GM23338 (cell line): ENCODE measurements around the gene PFKFB2. TPM values are rescaled to one million over a fixed set of nuclear protein-coding genes. Genes with fewer than 3 reads are reported as not detected.

Source experiments
- ATAC-seq: fragments of 200-7000 bp; cut with Tn5 transposase; 3 replicates; pipeline ENCODE4 v1.9.1; 2020
- DNase-seq: peaks from one replicate; pipeline ENCODE4 v3.0.0-alpha.2; 2015; ENCODE audit warnings: low spot score
- H2AFZ ChIP-seq: fragments of 200-600 bp; sonication (generic); 2 replicates; pipeline ENCODE4 v1.8.0; 2016; ENCODE audit warnings: antibody characterized with exemption, mild to moderate bottlenecking, moderate library complexity
- H3F3A ChIP-seq: fragments of 200-600 bp; sonication (generic); replicated peaks from 2 replicates; pipeline ENCODE4 v1.8.0; 2017; ENCODE audit warnings: antibody characterized with exemption, mixed run types, low read depth
- H3K27ac ChIP-seq: fragments of 200-600 bp; sonication (generic); 2 replicates; pipeline ENCODE4 v1.6.1; 2016; ENCODE audit warnings: low read depth
- H3K27me3 ChIP-seq: fragments of 200-600 bp; sonication (generic); 2 replicates; pipeline ENCODE4 v1.8.0; 2016; ENCODE audit warnings: mild to moderate bottlenecking, mixed run types, moderate library complexity; ENCODE audit not compliant: insufficient read depth
- H3K36me3 ChIP-seq: fragments of 200-600 bp; sonication (generic); 2 replicates; pipeline ENCODE4 v1.8.0; 2016; ENCODE audit warnings: mild to moderate bottlenecking; ENCODE audit not compliant: insufficient read depth
- H3K4me1 ChIP-seq: fragments of 200-600 bp; sonication (generic); 2 replicates; pipeline ENCODE4 v1.8.0; 2016; ENCODE audit warnings: mild to moderate bottlenecking, moderate library complexity; ENCODE audit not compliant: insufficient read depth
- H3K4me2 ChIP-seq: fragments of 200-600 bp; sonication (generic); 2 replicates; pipeline ENCODE4 v1.7.1; 2017; ENCODE audit warnings: mixed run types
- H3K4me3 ChIP-seq: fragments of 200-600 bp; sonication (generic); 2 replicates; pipeline ENCODE4 v1.6.1; 2016; ENCODE audit warnings: mixed run types
- H3K79me2 ChIP-seq: fragments of 200-600 bp; sonication (generic); replicated peaks from 2 replicates; pipeline ENCODE4 v1.8.0; 2017; ENCODE audit warnings: mild to moderate bottlenecking; ENCODE audit not compliant: insufficient read depth
- H3K9me2 ChIP-seq: fragments of 200-600 bp; sonication (generic); 2 replicates; pipeline ENCODE4 v1.8.0; 2017; ENCODE audit not compliant: insufficient read depth
- H4K20me1 ChIP-seq: fragments of 200-600 bp; sonication (generic); replicated peaks from 2 replicates; pipeline ENCODE4 v1.8.0; 2017; ENCODE audit warnings: mild to moderate bottlenecking; ENCODE audit not compliant: insufficient read depth
- H3K27ac Mint-ChIP-seq: 2 replicates; pipeline ENCODE4 v1.8.0; 2020; ENCODE audit warnings: inconsistent platforms, mild to moderate bottlenecking, moderate library complexity, mixed read lengths
- H3K27me3 Mint-ChIP-seq: 3 replicates; pipeline ENCODE4 v1.8.0; 2022; ENCODE audit warnings: low read depth, mild to moderate bottlenecking, moderate library complexity, mixed read lengths, inconsistent platforms; ENCODE audit not compliant: insufficient read depth, poor library complexity
- H3K36me3 Mint-ChIP-seq: 3 replicates; pipeline ENCODE4 v1.8.0; 2021; ENCODE audit warnings: low read depth, mild to moderate bottlenecking, inconsistent platforms, moderate library complexity, mixed read lengths
- H3K4me1 Mint-ChIP-seq: 3 replicates; pipeline ENCODE4 v1.8.0; 2020; ENCODE audit warnings: mild to moderate bottlenecking, inconsistent platforms, mixed read lengths
- H3K4me3 Mint-ChIP-seq: 3 replicates; pipeline ENCODE4 v1.8.0; 2021; ENCODE audit warnings: moderate library complexity, mild to moderate bottlenecking, inconsistent platforms, mixed read lengths
- H3K9me3 Mint-ChIP-seq: 3 replicates; pipeline ENCODE4 v1.8.0; 2020; ENCODE audit warnings: moderate library complexity, mild to moderate bottlenecking, inconsistent platforms, mixed read lengths
- CREB1 ChIP-seq: fragments of 250-450 bp; sonication (Bioruptor Pico); IDR thresholded peaks from 2 replicates; pipeline ENCODE4 v1.5.0; 2020; ENCODE audit warnings: low read depth, mild to moderate bottlenecking, moderate library complexity
- CTCF ChIP-seq, 2 experiments: fragments of 200-600 bp in 1 of 2; sonication (generic) in 1 of 2; conservative IDR thresholded peaks; 2 replicates each; pipeline versions ENCODE4 v1.5.1 to v1.6.1; 2016 to 2017; ENCODE audit warnings: antibody characterized with exemption in 2 of 2, low read depth in 2 of 2, mild to moderate bottlenecking in 2 of 2, moderate library complexity in 1 of 2
- EZH2 ChIP-seq: fragments of 200-600 bp; sonication (generic); IDR thresholded peaks from one replicate; pipeline ENCODE4 v1.8.0; 2017; ENCODE audit warnings: antibody characterized with exemption, mild to moderate bottlenecking, low read depth; ENCODE audit not compliant: unreplicated experiment
- EZH2phosphoT487 ChIP-seq: fragments of 200-600 bp; sonication (generic); IDR thresholded peaks from one replicate; pipeline ENCODE4 v1.8.1; 2018; ENCODE audit warnings: antibody characterized with exemption; ENCODE audit not compliant: unreplicated experiment
- POLR2AphosphoS5 ChIP-seq: IDR thresholded peaks from 2 replicates; pipeline ENCODE4 v1.6.1; 2016; ENCODE audit warnings: antibody characterized with exemption, low read depth
- ZNF331 ChIP-seq: fragments of 250-450 bp; sonication (Bioruptor Pico); IDR thresholded peaks from 2 replicates; pipeline ENCODE4 v1.5.0; 2020; ENCODE audit warnings: low read depth, mild to moderate bottlenecking, moderate library complexity
- ZNF462 ChIP-seq: fragments of 250-450 bp; sonication (Bioruptor Pico); IDR thresholded peaks from 2 replicates; pipeline ENCODE4 v1.5.0; 2020; ENCODE audit warnings: mild to moderate bottlenecking, moderate library complexity
- polyA plus RNA-seq: library from polyadenylated mRNA; unstranded; fragments of >200 nt; fragmentation: Nextera tagmentation; extraction: Ambion mirVana; gene quantifications from 2 replicates; pipeline ENCODE4 v1.2.1, GENCODE V29; 2016
- total RNA-seq: library from RNA; depleted of rRNA; stranded (reverse); fragments of >200 nt; shearing (Covaris generic); gene quantifications from 2 replicates; pipeline ENCODE4 v1.2.3, GENCODE V29; 2014
- TF ChIP-seq, protein P1 (sequence below): IDR thresholded peaks from one replicate; pipeline ENCODE4 v1.6.1; 2018; ENCODE audit warnings: antibody characterized with exemption; ENCODE audit not compliant: unreplicated experiment

Gene PFKFB2
- total and polyA plus RNA-seq, 2 experiments from 2014 or later: 4.9 to 14.8 TPM

DNA sequence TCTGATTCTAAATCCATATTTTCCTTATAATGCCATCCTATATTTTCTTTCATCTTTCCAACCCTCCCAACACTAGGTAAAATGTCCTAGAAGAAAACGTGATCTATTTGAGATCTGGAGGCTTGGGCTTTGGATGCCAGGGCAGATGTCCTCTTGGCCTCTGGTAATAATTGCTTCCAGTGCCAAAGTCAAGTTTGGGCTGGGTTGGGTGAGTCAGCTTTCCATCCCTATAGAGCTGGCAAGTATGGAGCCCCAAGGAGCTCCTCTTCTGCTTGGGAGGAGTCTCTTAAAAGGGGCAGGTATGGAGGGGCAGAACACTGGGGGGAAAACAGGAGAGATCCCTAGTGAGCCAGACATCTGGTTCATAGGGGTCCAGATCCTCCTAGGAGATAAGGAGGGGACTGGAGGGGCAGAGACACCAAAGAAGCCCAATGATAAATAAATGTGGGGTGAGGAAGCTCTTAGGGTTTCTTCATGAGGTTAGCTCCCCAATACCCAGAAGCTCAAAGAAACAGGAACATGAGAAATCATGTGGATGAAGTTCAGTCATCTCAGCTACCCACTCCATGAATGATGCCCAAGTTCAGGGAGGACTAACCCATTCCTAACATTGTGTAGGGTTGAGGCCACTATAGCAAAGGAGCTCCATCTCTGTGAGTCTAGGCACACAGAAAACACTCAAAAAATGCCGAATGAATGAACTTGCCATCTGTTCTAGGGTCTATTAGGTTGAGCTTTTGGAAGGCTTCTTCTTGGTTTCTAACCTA is 24.0 kb upstream of the PFKFB2 start:
- TF ChIP-seq EZH2phosphoT487: no peak
- TF ChIP-seq POLR2AphosphoS5: no peak
- TF ChIP-seq CTCF (conservative IDR thresholded peaks at IDR 0.05; ENCODE audit: low read depth in 2 of 2): no peak
- no peak for TF ChIP-seq ZNF462 (CRISPR knock-in tag)
- TF ChIP-seq ZNF331 (CRISPR knock-in tag): no peak
- no peak for TF ChIP-seq CREB1 (CRISPR knock-in tag)
- no peak for TF ChIP-seq EZH2
- TF ChIP-seq, protein P1, sequence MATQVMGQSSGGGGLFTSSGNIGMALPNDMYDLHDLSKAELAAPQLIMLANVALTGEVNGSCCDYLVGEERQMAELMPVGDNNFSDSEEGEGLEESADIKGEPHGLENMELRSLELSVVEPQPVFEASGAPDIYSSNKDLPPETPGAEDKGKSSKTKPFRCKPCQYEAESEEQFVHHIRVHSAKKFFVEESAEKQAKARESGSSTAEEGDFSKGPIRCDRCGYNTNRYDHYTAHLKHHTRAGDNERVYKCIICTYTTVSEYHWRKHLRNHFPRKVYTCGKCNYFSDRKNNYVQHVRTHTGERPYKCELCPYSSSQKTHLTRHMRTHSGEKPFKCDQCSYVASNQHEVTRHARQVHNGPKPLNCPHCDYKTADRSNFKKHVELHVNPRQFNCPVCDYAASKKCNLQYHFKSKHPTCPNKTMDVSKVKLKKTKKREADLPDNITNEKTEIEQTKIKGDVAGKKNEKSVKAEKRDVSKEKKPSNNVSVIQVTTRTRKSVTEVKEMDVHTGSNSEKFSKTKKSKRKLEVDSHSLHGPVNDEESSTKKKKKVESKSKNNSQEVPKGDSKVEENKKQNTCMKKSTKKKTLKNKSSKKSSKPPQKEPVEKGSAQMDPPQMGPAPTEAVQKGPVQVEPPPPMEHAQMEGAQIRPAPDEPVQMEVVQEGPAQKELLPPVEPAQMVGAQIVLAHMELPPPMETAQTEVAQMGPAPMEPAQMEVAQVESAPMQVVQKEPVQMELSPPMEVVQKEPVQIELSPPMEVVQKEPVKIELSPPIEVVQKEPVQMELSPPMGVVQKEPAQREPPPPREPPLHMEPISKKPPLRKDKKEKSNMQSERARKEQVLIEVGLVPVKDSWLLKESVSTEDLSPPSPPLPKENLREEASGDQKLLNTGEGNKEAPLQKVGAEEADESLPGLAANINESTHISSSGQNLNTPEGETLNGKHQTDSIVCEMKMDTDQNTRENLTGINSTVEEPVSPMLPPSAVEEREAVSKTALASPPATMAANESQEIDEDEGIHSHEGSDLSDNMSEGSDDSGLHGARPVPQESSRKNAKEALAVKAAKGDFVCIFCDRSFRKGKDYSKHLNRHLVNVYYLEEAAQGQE: no peak
- no peak overlapping the region for H3K27ac Mint-ChIP-seq
- no peak for DNase-seq
- H2AFZ ChIP-seq: no peak overlapping the region
- no peak for ATAC-seq
- H3K9me2 ChIP-seq: peaks cover 10% of the 10 kb centered on the region; the same call in 1 of the 2 replicates
- no peaks in the 10 kb centered on the region for H4K20me1 ChIP-seq
- peak overlapping the region; percentile 49; the same call in 1 of the 2 replicates for H3K4me2 ChIP-seq
- no peak overlapping the region for H3K4me3 Mint-ChIP-seq
- no peaks in the 10 kb centered on the region for H3K79me2 ChIP-seq
- peaks cover 46% of the 10 kb centered on the region for H3K4me1 ChIP-seq
- H3F3A ChIP-seq: 0 out of 2 replicates have a peak, but pooled peaks cover 3% of the 10 kb centered on the region
- peaks cover 3% of the 10 kb centered on the region for H3K27me3 Mint-ChIP-seq
- no peaks in the 10 kb centered on the region for H3K36me3 Mint-ChIP-seq
- H3K9me3 Mint-ChIP-seq: no peaks in the 10 kb centered on the region
- no peak overlapping the region for H3K4me3 ChIP-seq
- peaks cover 68% of the 10 kb centered on the region for H3K4me1 Mint-ChIP-seq
- no peak overlapping the region for H3K27ac ChIP-seq
- no peaks in the 10 kb centered on the region for H3K27me3 ChIP-seq
- H3K36me3 ChIP-seq: no peaks in the 10 kb centered on the region
